C1 segment of cervical spinal cord (tissue), 14 donors: ENCODE measurements around the gene PCLO.
A peak's percentile ranks its signal among the peaks of the same experiment; 100 is the strongest.

Experiments used
- DNase-seq, 14 donors: peaks; one replicate each; lab custom pipeline; 2025; lab: John Stamatoyannopoulos, UW

The PCLO gene

DNA sequence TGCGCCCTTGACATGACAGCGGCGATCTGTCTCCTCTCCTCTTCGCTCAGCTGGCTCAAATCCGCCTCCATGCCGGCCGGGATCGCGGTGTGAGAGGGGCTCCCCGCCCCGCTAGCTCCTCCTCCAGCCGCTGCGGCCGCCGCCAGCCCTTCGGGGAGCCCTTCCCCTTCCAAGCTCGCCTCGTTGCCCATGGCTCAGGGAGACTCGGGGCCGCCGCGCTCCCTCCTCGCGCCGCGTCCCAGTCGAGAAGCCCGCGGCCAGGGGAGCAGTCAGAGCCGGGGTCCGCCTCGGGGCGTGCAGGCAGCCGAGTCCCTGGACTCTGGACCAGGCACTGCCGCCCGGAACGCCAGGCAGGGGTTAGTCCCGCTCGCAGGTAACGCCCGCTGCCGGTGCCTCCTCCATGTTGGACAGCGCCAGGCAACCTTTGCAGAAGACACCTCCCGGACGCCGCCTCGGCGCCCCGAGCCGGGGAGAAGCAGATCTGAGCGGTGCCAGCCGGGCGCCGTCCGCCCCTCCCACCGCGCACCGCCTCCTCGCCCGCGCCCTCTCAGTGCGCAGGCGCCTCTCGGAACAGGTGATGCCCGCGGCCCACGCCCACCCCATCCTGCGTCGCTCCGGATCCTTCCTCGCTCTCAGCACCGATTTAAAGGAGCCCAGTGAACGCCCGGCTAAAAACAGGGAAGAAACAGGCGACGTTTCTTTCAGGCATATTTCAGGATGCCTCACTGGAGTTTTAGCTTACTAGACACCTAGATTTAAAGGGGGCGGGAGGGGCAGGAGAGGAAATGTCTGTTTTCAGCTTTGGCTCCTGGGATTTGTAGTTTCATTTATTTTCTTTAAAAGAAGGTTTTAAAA is at the start of gene PCLO:
TSS of gene PCLO (minus strand) at position 483 of the 855 bp plus-strand sequence. CDS start at position 191, 292 bp downstream.
- DNase-seq = peak; percentile 6 to 96 (median 74)

GRCh38 chr7:83211685-83212084 is 49.0 kb upstream of the PCLO start:
- DNase-seq = no peak

- DNase-seq = no peak
Observed at GRCh38 chr7:83210479-83210878, 47.8 kb upstream of the PCLO start.

DNA sequence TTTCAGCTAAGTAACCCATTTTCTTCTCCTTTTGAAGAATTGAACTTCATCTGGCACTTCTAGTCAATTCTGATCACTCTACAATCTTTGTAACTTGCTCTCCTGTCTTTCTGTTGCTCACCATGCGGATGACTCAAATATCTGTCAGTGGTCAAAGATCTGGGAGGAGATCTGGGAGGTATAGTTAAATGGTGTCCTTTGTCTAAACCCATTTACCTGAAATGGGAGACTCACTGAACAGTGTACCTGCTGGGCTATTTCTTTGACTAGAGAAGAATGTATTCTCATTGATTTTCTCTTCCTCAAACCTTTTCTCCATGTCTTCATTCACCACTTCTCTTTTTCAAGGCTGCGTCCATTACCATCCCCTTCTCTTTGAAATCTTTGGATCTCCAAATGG is 42.0 kb upstream of the PCLO start:
- DNase-seq = no peak

DNA sequence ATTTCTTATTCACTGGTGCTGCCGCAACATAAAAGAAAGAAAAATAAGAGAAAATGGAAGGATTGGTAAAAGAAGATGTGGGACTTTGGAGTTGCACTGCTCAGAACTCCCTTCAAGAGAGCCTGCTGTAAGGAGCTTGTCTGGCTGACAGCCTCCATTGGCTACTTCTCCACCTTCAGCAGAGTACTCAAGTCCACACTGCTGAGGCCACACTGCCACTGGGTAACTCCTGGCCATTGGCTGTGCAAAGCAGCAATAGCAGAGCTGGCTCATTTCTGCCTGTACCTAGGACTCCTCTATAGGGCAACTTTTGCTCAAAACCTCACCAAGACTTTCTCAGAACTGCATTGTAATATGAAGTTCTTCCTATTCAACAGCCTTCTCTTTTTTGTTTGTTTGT is 38.7 kb upstream of the PCLO start:
- no peak for DNase-seq

DNA sequence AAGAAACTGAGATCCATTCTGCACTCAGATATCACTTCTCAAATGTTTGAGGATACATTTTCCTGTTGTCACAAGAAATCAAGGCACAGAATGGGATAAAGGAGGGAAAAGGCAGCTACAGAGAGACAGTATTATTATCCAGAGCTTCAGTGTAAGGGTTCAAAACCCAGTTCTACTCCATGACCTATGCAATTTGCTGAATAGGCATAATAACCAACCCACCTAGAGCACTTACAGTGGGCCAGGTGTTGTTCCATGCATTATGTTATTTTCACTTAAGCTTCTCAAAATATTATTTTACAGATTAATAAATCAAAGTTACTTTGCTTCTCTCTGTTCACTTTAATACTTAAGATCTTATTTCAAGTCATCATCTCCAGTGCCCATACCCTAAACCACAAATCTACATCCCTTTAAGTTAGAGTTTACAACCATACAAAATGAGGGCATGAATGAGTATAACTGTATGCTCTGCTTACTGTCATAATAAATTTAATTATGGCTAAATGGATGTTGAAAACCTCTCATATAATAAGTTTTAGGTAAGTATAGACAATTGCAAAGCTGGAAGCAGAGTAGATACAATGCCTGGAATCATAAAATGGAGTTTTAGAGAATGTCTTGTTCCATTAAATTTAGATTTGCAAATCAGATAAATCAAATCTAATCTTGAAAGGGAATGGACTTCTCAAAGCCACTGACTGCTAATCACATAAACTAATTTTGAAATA is 28.1 kb upstream of the PCLO start:
- no peak for DNase-seq

- no peak for DNase-seq
Observed at GRCh38 chr7:83178796-83179195, 16.1 kb upstream of the PCLO start.

DNA sequence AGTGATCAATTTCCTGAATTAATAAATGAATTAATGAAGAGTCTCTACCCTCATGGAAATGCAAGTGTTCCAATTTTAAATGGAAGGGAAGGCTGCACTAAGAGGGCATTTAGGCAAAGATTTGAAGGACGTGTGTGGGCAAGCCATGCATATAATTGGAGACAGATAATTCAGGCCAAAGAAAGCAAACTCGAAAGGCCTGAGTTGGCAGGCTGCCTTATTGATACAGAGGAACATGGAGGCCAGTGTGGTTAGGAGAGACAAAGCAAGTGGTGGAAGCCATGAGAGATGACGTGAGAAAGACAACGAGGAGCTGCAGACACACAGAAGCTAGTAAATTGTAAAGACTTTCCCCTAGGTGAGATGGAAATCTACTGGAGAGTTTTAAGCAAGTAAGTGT is 15.4 kb upstream of the PCLO start:
- no peak for DNase-seq

DNA sequence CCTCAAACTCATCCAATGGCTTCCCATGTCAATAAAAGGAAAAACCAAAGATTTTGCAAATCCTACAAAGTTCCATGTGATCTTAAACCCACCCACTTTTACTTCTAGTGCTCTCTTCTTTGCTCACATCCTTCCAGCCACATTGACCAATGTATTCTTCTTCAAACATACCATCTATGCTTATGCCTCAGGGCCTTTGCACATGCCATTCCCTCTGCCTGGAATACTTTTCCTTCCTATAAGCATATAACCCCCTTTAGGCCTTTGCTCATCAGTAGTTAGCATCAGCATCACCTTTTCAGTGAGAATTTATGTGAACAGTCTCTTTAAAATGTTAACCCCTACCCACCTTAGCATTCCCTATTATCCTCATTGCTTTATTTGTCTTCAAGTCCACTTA is 11.0 kb upstream of the PCLO start:
- DNase-seq = no peak

- no peak for DNase-seq
Observed at GRCh38 chr7:83166781-83167180, 4.1 kb upstream of the PCLO start.

- DNase-seq = peak in 1 of 14 donors; percentile 73
Observed at GRCh38 chr7:83161899-83162401, 734 bp downstream of the PCLO start.

DNA sequence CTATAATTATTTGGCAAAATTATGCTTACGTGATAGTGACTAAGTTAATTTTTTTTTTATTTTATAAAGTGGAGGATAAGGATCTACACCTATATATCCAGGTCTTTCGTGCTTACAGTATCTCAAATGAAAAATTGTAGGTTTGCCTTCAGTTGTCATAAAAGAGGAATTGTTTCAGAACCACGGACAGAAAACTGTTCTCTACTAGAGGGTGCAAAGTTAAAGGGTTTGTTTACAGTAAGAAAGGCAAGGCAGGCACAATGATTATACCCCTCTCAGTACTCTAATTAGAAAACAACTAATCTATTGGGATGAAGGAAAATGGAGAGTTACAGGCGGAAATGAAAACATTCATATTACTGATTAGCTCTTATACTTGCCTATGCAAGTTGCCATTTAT is 1.5 kb downstream of the PCLO start:
- DNase-seq = no peak

GRCh38 chr7:83159731-83160130 is 3.0 kb downstream of the PCLO start:
- DNase-seq = no peak

GRCh38 chr7:83156006-83156405 is 6.7 kb downstream of the PCLO start:
- DNase-seq = no peak

GRCh38 chr7:83155407-83155806 is 7.3 kb downstream of the PCLO start:
- no peak for DNase-seq

- DNase-seq = no peak
Observed at GRCh38 chr7:83153419-83153818, 9.3 kb downstream of the PCLO start.

DNA sequence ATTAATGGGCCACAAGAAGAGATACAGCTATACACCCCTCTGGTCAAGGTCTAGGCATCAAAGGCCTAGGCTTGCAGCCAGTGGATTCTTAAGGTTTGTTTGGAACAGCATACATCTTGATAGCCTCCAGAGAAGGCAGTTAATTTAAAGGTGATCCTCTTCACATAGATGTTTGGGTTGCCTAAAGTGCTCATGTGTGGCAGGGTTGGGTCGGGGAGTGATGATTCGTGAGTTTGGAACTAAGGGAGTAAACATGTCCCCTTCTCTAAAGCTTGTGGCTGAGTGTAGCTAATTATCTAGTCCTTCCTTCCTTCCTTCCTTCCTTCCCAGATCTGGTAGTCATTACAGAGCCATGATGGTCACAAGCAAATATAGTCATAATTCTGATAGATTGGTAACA is 12.4 kb downstream of the PCLO start:
- DNase-seq = no peak

DNA sequence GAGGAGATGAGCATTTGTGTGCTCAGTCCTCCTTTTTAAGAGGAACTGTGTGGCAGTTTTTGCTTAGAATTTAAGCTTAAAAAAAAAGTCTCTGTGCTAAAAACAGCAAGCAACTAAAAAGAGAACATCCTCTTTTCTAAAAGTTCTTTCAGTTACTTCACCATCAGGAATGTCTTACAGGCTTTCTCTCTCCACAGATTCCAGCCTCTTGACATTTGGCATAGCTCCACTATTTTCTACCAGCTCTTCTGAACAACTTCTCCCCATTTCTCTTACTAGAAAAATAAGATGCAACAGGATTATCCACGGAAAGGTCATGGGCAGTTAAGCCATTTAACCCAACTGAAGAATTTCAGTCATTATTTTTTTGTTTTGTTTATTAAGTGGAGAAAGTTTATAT is 13.2 kb downstream of the PCLO start:
- DNase-seq = no peak

DNA sequence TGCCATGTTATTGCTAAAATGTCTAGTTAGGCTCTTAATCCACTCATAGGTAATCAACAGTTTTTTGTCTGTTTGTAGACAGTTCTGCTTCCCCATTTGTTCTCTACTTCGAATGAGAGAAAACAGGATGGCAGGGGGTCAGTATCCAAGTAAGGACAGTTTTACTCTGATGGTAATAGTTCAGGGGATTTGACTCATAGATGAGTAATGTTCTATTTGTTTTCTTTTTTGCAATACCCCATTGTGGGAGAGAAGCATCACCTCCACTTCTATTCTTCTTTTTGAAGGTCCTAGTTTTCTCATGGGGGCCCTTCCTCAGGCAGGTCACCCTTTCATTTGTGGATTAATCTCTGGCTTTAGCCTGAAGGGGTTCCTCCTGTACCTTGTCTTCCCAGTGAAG is 13.9 kb downstream of the PCLO start:
- no peak for DNase-seq

- no peak for DNase-seq
Observed at GRCh38 chr7:83143107-83143506, 19.6 kb downstream of the PCLO start.

- no peak for DNase-seq
Observed at GRCh38 chr7:83142365-83142764, 20.3 kb downstream of the PCLO start.

DNA sequence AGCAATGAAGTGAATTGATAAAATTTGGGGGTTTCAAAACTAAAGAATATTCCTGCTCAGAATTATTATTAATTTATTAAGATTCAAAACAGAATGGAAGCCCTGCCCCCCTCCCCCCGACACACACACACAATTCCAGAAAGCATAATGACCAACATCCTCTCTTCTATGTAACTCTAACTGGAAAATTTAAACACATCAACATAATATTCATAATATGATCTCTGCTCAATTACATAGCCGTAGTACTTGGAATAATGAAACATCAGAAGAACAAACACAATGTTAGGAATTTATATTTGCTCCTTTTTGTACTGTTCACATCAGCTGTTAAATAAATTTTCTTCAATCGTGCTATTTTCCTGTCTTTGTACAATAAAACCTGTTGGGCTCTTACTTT is 20.8 kb downstream of the PCLO start:
- DNase-seq = no peak
